ENCODE results near the gene SMIM45.
"Not testable (repeated sequence)": the region's sequence is repeated elsewhere in the genome, so short reads cannot be mapped to it uniquely, and the experiment has no call there.

The SMIM45 gene

DNA sequence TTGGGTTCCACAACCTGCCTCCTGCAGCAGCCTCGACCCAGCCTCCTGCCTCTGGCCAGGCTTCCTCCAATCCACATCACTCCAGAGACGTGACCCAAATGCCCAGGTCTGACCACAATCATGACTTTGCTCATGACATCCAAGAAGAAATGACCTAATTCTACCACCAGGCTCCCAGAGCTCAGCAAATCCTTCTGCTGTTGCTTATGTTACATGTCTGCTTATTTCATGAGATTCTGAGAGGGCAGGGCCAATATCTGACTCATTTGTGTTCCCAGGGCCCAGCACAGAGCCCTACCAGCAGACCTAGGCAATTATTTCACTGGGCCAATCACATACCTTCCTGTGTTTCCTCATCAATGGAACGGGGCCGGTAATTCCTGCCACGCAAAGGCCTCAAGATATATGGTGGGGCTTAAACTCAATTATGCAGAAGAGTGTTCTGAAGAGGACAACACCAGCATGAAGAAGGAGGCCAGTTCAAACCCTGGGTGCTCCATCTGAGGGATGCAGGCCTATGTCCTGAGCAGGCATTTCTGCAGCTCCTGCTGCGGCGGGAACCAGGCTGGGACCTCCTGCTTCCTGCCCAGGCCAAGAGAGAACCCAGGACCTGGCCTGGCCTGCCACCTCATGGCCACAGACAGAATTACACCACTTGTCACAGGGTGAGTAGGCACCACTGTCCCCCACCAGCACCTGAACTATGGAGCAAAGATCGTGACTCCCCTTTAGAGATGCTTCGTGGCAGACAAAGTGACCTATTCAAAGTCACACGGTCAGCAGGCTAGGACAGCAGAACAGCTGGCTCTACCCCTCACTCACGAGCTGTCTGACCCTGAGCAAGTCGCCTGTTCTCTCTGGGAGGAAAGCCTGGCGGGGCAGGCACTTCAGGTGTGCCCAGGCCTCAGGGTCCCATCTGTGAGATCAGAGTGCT, 10.9 kb upstream of the SMIM45 start:
- H3K9ac ChIP-seq (ENCODE audit: low read length), result no peak overlapping the region
- H3K9me3 ChIP-seq (ENCODE audit: control insufficient read depth, insufficient read depth, low read depth, low read length), result no peaks in the 10 kb centered on the region
- H3K27ac ChIP-seq (ENCODE audit: low read depth, low read length), result no peak overlapping the region
- no peak overlapping the region for H3K4me3 ChIP-seq (ENCODE audit: low read depth, low read length)
- H3K4me1 ChIP-seq (ENCODE audit: control insufficient read depth, insufficient read depth, low read length), result peaks cover 11% of the 10 kb centered on the region
- H3K27me3 ChIP-seq (ENCODE audit: control insufficient read depth, insufficient read depth, low read length), result no peaks in the 10 kb centered on the region
- peaks cover 76% of the 10 kb centered on the region for H3K36me3 ChIP-seq (ENCODE audit: control insufficient read depth, insufficient read depth, low read length)

- H3K9me3 ChIP-seq (ENCODE audit: control insufficient read depth, insufficient read depth, low read depth, low read length), result no peaks in the 10 kb centered on the region
- no peak overlapping the region for H3K27ac ChIP-seq (ENCODE audit: low read depth, low read length)
- H3K4me3 ChIP-seq (ENCODE audit: low read depth, low read length), result no peak overlapping the region
- H3K4me1 ChIP-seq (ENCODE audit: control insufficient read depth, insufficient read depth, low read length), result peaks cover 19% of the 10 kb centered on the region
- H3K9ac ChIP-seq (ENCODE audit: low read length), result no peak overlapping the region
- H3K27me3 ChIP-seq (ENCODE audit: control insufficient read depth, insufficient read depth, low read length), result no peaks in the 10 kb centered on the region
- peaks cover 54% of the 10 kb centered on the region for H3K36me3 ChIP-seq (ENCODE audit: control insufficient read depth, insufficient read depth, low read length)
These were observed 8.2 kb upstream of the SMIM45 start for GRCh38 chr22:41943661-41944209.

- peak within 1 kb of the TSS; percentile 90; the same call in 1 of the 2 replicates for H3K27ac ChIP-seq (ENCODE audit: low read depth, low read length)
These were observed 5.1 kb upstream of the SMIM45 start, which contains the start of gene CENPM for GRCh38 chr22:41946629-41947423. CENPM (minus strand) TSS chr22:41947152; CDS start chr22:41947076, 76 bp downstream.

DNA sequence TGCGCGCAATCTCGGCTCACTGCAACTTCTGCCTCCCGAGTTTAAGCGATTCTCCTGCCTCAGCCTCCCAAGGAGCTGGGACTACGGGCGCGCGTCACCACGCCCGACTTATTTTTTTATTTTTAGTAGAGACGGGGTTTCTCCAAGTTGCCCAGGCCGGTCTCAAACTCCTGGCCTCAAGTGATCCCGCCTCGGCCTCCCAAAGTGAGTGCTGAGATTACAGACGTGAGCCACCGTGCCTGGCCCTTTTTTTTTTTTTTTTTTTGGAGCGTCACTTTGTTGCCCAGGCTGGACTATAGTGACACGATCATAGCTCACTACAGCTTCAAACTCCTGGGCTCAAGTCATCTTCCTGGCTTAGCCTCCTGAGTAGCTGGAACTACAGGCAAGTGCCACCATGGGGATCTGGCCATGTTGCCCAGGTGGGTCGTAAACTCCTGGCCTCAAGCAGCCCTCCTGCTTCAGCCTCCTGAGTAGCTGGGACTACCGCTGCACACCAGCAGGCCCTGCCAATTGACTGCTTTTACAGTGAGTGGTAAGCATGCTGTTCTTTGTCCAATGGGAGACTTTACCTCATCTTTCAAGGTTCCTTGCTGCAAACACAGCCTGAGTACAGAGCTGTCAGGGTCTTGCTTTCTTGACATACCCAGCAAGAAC, 4.4 kb upstream of the SMIM45 start:
- Histone ChIP-seq H3K27me3 (ENCODE audit: control insufficient read depth, insufficient read depth, low read length) (no peaks in the 10 kb centered on the region), H3K36me3 (ENCODE audit: control insufficient read depth, insufficient read depth, low read length) (peaks cover 25% of the 10 kb centered on the region), H3K9me3 (ENCODE audit: control insufficient read depth, insufficient read depth, low read depth, low read length) (no peaks in the 10 kb centered on the region), H3K4me1 (ENCODE audit: control insufficient read depth, insufficient read depth, low read length) (peaks cover 34% of the 10 kb centered on the region), H3K4me3 (ENCODE audit: low read depth, low read length) (peak overlapping the region; percentile 94), H3K27ac (ENCODE audit: low read depth, low read length) (peak overlapping the region; percentile 90; the same call in 1 of the 2 replicates), H3K9ac (ENCODE audit: low read length) (peak overlapping the region; percentile 94)

More at GRCh38 chr22:41946629-41947423, 5.1 kb upstream of the SMIM45 start, which contains the start of gene CENPM:
- H3K27me3 ChIP-seq (ENCODE audit: control insufficient read depth, insufficient read depth, low read length), result no peaks in the 10 kb centered on the region
- peaks cover 29% of the 10 kb centered on the region for H3K36me3 ChIP-seq (ENCODE audit: control insufficient read depth, insufficient read depth, low read length)
- H3K4me3 ChIP-seq (ENCODE audit: low read depth, low read length), result peak within 1 kb of the TSS; percentile 94
- H3K9ac ChIP-seq (ENCODE audit: low read length), result peak within 1 kb of the TSS; percentile 94
- H3K9me3 ChIP-seq (ENCODE audit: control insufficient read depth, insufficient read depth, low read depth, low read length), result no peaks in the 10 kb centered on the region
- peaks cover 30% of the 10 kb centered on the region for H3K4me1 ChIP-seq (ENCODE audit: control insufficient read depth, insufficient read depth, low read length)

- H3K9ac ChIP-seq (ENCODE audit: low read length), result no peak overlapping the region
- no peak overlapping the region for H3K4me3 ChIP-seq (ENCODE audit: low read depth, low read length)
- no peaks in the 10 kb centered on the region for H3K27me3 ChIP-seq (ENCODE audit: control insufficient read depth, insufficient read depth, low read length)
- H3K36me3 ChIP-seq (ENCODE audit: control insufficient read depth, insufficient read depth, low read length), result peaks cover 19% of the 10 kb centered on the region
- no peaks in the 10 kb centered on the region for H3K9me3 ChIP-seq (ENCODE audit: control insufficient read depth, insufficient read depth, low read depth, low read length)
- H3K27ac ChIP-seq (ENCODE audit: low read depth, low read length), result no peak overlapping the region
- peaks cover 38% of the 10 kb centered on the region for H3K4me1 ChIP-seq (ENCODE audit: control insufficient read depth, insufficient read depth, low read length)
These were observed 3.8 kb upstream of the SMIM45 start for GRCh38 chr22:41948142-41948541.

DNA sequence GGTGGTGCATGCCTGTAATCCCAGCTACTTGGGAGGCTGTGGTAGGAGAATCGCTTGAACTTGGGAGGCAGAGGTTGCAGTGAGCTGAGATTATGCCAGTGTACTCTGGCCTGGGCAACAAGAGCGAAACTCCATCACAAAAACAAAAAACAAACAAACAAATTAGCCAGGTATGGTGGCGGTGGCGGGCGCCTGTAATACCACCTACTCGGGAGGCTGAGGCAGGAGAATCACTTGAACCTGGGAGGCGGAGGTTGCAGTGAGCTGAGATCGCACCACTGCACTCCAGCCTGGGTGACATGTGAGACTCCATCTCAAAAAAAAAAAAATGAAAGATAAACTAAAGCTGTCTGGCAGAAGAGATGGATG, 3.0 kb upstream of the SMIM45 start:
- peaks cover 12% of the 10 kb centered on the region for H3K36me3 ChIP-seq (ENCODE audit: control insufficient read depth, insufficient read depth, low read length)
- not testable (repeated sequence) for H3K9ac ChIP-seq (ENCODE audit: low read length); H3K27ac ChIP-seq (ENCODE audit: low read depth, low read length); H3K4me3 ChIP-seq (ENCODE audit: low read depth, low read length); H3K9me3 ChIP-seq (ENCODE audit: control insufficient read depth, insufficient read depth, low read depth, low read length); H3K27me3 ChIP-seq (ENCODE audit: control insufficient read depth, insufficient read depth, low read length)
- H3K4me1 ChIP-seq (ENCODE audit: control insufficient read depth, insufficient read depth, low read length), result peaks cover 38% of the 10 kb centered on the region

GRCh38 chr22:41949297-41949965, 2.5 kb upstream of the SMIM45 start:
- H3K27me3 ChIP-seq (ENCODE audit: control insufficient read depth, insufficient read depth, low read length), result no peaks in the 10 kb centered on the region
- no peak overlapping the region for H3K27ac ChIP-seq (ENCODE audit: low read depth, low read length)
- H3K36me3 ChIP-seq (ENCODE audit: control insufficient read depth, insufficient read depth, low read length), result peaks cover 8% of the 10 kb centered on the region
- peaks cover 37% of the 10 kb centered on the region for H3K4me1 ChIP-seq (ENCODE audit: control insufficient read depth, insufficient read depth, low read length)
- no peaks in the 10 kb centered on the region for H3K9me3 ChIP-seq (ENCODE audit: control insufficient read depth, insufficient read depth, low read depth, low read length)
- H3K4me3 ChIP-seq (ENCODE audit: low read depth, low read length), result no peak overlapping the region
- no peak overlapping the region for H3K9ac ChIP-seq (ENCODE audit: low read length)

DNA sequence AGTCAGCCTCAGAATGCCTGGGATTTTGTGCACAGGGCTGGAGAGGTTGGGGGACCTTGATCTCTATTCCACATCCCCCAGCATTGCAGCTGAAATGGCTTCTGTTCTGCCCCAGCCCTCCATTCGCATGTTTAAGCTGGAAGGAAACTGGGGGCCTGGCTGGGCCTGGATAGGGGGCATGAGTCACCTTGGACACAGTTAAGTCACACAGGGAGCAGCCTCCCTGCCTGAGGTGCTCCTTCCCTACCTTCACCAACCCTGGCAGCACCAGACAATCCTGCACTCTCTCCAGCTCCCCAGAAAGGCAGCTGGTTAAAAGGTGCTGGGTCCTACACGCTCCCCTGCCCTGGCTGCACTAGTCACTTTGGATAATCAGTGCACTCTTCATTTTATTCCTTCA, 763 bp downstream of the SMIM45 start:
- Histone ChIP-seq H3K27me3 (ENCODE audit: control insufficient read depth, insufficient read depth, low read length) (no peaks in the 10 kb centered on the region), H3K4me3 (ENCODE audit: low read depth, low read length) (no peak overlapping the region), H3K4me1 (ENCODE audit: control insufficient read depth, insufficient read depth, low read length) (peaks cover 19% of the 10 kb centered on the region), H3K36me3 (ENCODE audit: control insufficient read depth, insufficient read depth, low read length) (no peaks in the 10 kb centered on the region), H3K27ac (ENCODE audit: low read depth, low read length) (no peak overlapping the region), H3K9ac (ENCODE audit: low read length) (no peak overlapping the region), H3K9me3 (ENCODE audit: control insufficient read depth, insufficient read depth, low read depth, low read length) (no peaks in the 10 kb centered on the region)

DNA sequence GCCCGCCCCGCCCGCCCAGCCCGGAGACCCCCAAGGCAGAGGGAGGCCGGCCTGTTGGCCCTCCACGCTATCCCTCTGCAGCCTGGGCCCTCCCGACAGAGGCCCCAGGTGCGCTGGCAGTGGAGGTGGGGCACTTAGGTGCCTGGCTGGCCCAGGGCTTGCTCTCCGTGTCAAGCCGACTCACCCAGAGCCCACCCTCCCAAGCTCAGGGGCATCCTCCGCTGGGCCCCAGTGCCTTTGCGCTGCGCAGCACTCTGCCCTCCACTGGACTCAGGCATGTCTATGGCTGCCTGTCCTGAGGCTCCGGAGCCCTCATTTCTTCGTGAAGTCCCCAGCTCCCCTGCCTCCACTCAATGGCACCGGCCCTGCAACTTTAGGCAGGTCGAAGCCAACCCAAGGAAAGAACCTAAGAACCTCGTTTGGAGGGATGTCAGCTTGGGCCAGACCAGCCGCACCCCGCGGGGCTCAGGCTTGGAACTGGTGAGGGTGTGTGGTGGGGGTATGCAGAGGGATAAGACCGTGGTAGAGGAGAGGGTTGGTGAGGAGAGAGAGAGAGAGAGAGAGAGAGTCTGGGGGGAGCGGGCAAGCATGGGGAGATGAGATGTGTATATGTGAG, 6.1 kb downstream of the SMIM45 start:
- Histone ChIP-seq H3K4me3 (ENCODE audit: low read depth, low read length) (peak overlapping the region; percentile 46), H3K36me3 (ENCODE audit: control insufficient read depth, insufficient read depth, low read length) (no peaks in the 10 kb centered on the region), H3K27ac (ENCODE audit: low read depth, low read length) (no peak overlapping the region), H3K9me3 (ENCODE audit: control insufficient read depth, insufficient read depth, low read depth, low read length) (no peaks in the 10 kb centered on the region), H3K4me1 (ENCODE audit: control insufficient read depth, insufficient read depth, low read length) (peaks cover 6% of the 10 kb centered on the region), H3K27me3 (ENCODE audit: control insufficient read depth, insufficient read depth, low read length) (peaks cover 6% of the 10 kb centered on the region), H3K9ac (ENCODE audit: low read length) (peak overlapping the region; percentile 33)
